ENCODE measurements around the gene ALDH16A1.

DNA sequence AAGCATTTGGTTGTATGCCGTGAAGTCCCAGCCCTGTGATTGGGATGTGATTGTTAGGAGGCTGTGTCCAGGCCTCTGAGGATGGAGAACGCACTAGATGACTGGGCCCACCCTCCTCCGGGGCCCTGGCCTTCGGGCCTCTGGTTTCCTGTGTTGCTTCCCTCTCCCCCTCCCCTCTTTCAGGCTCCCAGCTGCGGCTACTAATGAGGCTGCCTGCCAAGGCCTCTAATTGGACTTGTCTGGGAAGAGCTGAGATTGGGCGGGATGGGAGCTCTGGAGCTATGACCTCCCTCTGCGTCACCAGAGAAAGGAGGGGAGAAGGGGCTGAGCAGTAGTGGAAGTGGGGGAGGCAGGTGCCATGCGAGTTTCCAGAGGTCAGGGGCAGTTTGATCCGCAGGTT is 39.7 kb upstream of the ALDH16A1 start:
- TF ChIP-seq PKNOX1 (IDR thresholded peaks at IDR 0.05) (no peak), CTCF (IDR thresholded peaks at IDR 0.05 in 2 of 3, conservative IDR thresholded peaks at IDR 0.05 in 1 of 3; ENCODE audit: control insufficient read depth in 2 of 3, extremely low read depth in 1 of 3, insufficient read depth in 1 of 3, low read depth in 3 of 3, low read length in 3 of 3) (no peak), JUND (IDR thresholded peaks at IDR 0.05; ENCODE audit: low read depth, low read length) (no peak), POLR2AphosphoS5 (IDR thresholded peaks at IDR 0.05; ENCODE audit: low read length) (no peak), RAD21 (IDR thresholded peaks at IDR 0.05; ENCODE audit: insufficient read depth, low read depth, low read length) (no peak), POLR2A (IDR thresholded peaks at IDR 0.05; ENCODE audit: low read depth, low read length) (no peak), ASH2L (IDR thresholded peaks at IDR 0.05; ENCODE audit: borderline replicate concordance, low read depth) (no peak), E4F1 (IDR thresholded peaks at IDR 0.05; ENCODE audit: borderline replicate concordance, partially characterized antibody) (no peak), BCL11A (IDR thresholded peaks at IDR 0.05; ENCODE audit: low read depth, low read length) (no peak), USF2 (IDR thresholded peaks at IDR 0.05; ENCODE audit: borderline replicate concordance, low read depth, low read length) (no peak), ZZZ3 (IDR thresholded peaks at IDR 0.05; ENCODE audit: control insufficient read depth, insufficient read length, low read depth) (no peak)
- TF ChIP-seq, protein P1, sequence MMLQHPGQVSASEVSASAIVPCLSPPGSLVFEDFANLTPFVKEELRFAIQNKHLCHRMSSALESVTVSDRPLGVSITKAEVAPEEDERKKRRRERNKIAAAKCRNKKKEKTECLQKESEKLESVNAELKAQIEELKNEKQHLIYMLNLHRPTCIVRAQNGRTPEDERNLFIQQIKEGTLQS (IDR thresholded peaks at IDR 0.05; ENCODE audit: borderline replicate concordance, extremely low read depth, low read depth, low read length) = no peak
- TF ChIP-seq, protein P2, sequence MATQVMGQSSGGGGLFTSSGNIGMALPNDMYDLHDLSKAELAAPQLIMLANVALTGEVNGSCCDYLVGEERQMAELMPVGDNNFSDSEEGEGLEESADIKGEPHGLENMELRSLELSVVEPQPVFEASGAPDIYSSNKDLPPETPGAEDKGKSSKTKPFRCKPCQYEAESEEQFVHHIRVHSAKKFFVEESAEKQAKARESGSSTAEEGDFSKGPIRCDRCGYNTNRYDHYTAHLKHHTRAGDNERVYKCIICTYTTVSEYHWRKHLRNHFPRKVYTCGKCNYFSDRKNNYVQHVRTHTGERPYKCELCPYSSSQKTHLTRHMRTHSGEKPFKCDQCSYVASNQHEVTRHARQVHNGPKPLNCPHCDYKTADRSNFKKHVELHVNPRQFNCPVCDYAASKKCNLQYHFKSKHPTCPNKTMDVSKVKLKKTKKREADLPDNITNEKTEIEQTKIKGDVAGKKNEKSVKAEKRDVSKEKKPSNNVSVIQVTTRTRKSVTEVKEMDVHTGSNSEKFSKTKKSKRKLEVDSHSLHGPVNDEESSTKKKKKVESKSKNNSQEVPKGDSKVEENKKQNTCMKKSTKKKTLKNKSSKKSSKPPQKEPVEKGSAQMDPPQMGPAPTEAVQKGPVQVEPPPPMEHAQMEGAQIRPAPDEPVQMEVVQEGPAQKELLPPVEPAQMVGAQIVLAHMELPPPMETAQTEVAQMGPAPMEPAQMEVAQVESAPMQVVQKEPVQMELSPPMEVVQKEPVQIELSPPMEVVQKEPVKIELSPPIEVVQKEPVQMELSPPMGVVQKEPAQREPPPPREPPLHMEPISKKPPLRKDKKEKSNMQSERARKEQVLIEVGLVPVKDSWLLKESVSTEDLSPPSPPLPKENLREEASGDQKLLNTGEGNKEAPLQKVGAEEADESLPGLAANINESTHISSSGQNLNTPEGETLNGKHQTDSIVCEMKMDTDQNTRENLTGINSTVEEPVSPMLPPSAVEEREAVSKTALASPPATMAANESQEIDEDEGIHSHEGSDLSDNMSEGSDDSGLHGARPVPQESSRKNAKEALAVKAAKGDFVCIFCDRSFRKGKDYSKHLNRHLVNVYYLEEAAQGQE (IDR thresholded peaks at IDR 0.05; ENCODE audit: low read depth, low read length) = no peak

Data from GM12878 (cell line).